HepG2 (cell line): ENCODE results near the gene GPRIN1. TPM values are rescaled to one million over a fixed set of nuclear protein-coding genes. Genes with fewer than 3 reads are reported as not detected.

Experiments used
- CBFB ChIP-seq: sonication (generic); formaldehyde crosslinking; IDR thresholded peaks from 2 replicates; pipeline ENCODE4 v1.4.0; 2020; ENCODE audit warnings: missing genetic modification reagents
- CERS6 ChIP-seq: sonication (generic); formaldehyde crosslinking; IDR thresholded peaks from 2 replicates; pipeline ENCODE4 v1.5.0; 2020; ENCODE audit warnings: missing genetic modification reagents
- EZH2 ChIP-seq: conservative IDR thresholded peaks from 2 replicates; pipeline ENCODE4 v1.6.1; 2012; ENCODE audit warnings: mild to moderate bottlenecking, low read depth, low read length, moderate library complexity
- FIP1L1 ChIP-seq: fragments of 200-400 bp; formaldehyde crosslinking; IDR thresholded peaks from 2 replicates; pipeline ENCODE4 v1.6.1; 2018; ENCODE audit warnings: low read depth, mild to moderate bottlenecking, low read length, moderate library complexity, borderline replicate concordance; ENCODE audit not compliant: insufficient read depth
- GABPB1 ChIP-seq: IDR thresholded peaks from 2 replicates; pipeline ENCODE4 v1.6.1; 2016; ENCODE audit warnings: mild to moderate bottlenecking, missing genetic modification reagents, moderate library complexity, missing compliant biosample characterization
- GFI1 ChIP-seq: sonication (generic); formaldehyde crosslinking; IDR thresholded peaks from 2 replicates; pipeline ENCODE4 v1.5.0; 2020; ENCODE audit warnings: missing genetic modification reagents, mild to moderate bottlenecking, borderline replicate concordance
- HIVEP1 ChIP-seq: sonication (generic); formaldehyde crosslinking; IDR thresholded peaks from 2 replicates; pipeline ENCODE4 v1.4.0; 2020; ENCODE audit warnings: mild to moderate bottlenecking, missing genetic modification reagents
- HMG20A ChIP-seq: IDR thresholded peaks from 2 replicates; pipeline ENCODE4 v1.6.1; 2016; ENCODE audit warnings: borderline replicate concordance
- KDM3A ChIP-seq: IDR thresholded peaks from 2 replicates; pipeline ENCODE4 v1.6.1; 2018; ENCODE audit warnings: low read depth, missing compliant biosample characterization
- NFKB2 ChIP-seq: sonication (generic); formaldehyde crosslinking; IDR thresholded peaks from 2 replicates; pipeline ENCODE4 v1.4.0; 2020; ENCODE audit warnings: missing genetic modification reagents, borderline replicate concordance
- PCBP1 ChIP-seq: fragments of 200-400 bp; formaldehyde crosslinking; IDR thresholded peaks from 2 replicates; pipeline ENCODE4 v1.6.1; 2017; ENCODE audit warnings: mild to moderate bottlenecking, low read depth, low read length, borderline replicate concordance
- SMAD1 ChIP-seq: sonication (generic); formaldehyde crosslinking; IDR thresholded peaks from 2 replicates; pipeline ENCODE4 v1.4.0; 2020; ENCODE audit warnings: missing genetic modification reagents, low read depth, mild to moderate bottlenecking, borderline replicate concordance
- SP140L ChIP-seq: sonication (generic); formaldehyde crosslinking; IDR thresholded peaks from 2 replicates; pipeline ENCODE4 v1.4.0; 2020; ENCODE audit warnings: missing genetic modification reagents, borderline replicate concordance
- TBL1XR1 ChIP-seq: fragments of 150-350 bp; IDR thresholded peaks from 2 replicates; pipeline ENCODE4 v1.6.1; 2014; ENCODE audit warnings: borderline replicate concordance, low read length; ENCODE audit not compliant: partially characterized antibody
- ZNF30 ChIP-seq: sonication (generic); formaldehyde crosslinking; IDR thresholded peaks from 2 replicates; pipeline ENCODE4 v1.5.0; 2020; ENCODE audit warnings: mild to moderate bottlenecking, missing genetic modification reagents
- ZNF33A ChIP-seq: sonication (generic); formaldehyde crosslinking; IDR thresholded peaks from 2 replicates; pipeline ENCODE4 v1.5.1; 2020; ENCODE audit warnings: missing genetic modification reagents, mild to moderate bottlenecking, moderate library complexity, borderline replicate concordance
- ZNF496 ChIP-seq: sonication (generic); formaldehyde crosslinking; IDR thresholded peaks from 2 replicates; pipeline ENCODE4 v1.8.1; 2023; ENCODE audit warnings: mild to moderate bottlenecking, moderate library complexity, missing genetic modification reagents; ENCODE audit not compliant: insufficient replicate concordance
- ZNF678 ChIP-seq: sonication (generic); formaldehyde crosslinking; IDR thresholded peaks from 2 replicates; pipeline ENCODE4 v1.4.0; 2020; ENCODE audit warnings: mild to moderate bottlenecking, missing genetic modification reagents
- ZNF740 ChIP-seq: sonication (generic); formaldehyde crosslinking; IDR thresholded peaks from 2 replicates; pipeline ENCODE4 v1.4.0; 2020; ENCODE audit warnings: missing genetic modification reagents
- ZNF83 ChIP-seq: sonication (generic); formaldehyde crosslinking; IDR thresholded peaks from 2 replicates; pipeline ENCODE4 v1.4.0; 2020; ENCODE audit warnings: missing genetic modification reagents, mild to moderate bottlenecking, borderline replicate concordance
- polyA plus RNA-seq, 8 experiments: library from polyadenylated mRNA; depleted of rRNA in 3 of 8; stranded (reverse) in 7 of 8; unstranded in 1 of 8; fragments of >200 nt; fragmentation: Illumina TruSeq in 4 of 8; extraction: Trizol in 4 of 8; gene quantifications; 2 replicates each; pipeline versions ENCODE4 v1.2.1 to v1.2.3, GENCODE V29; 2011 to 2016; ENCODE audit warnings: low read depth in 4 of 8, missing spikeins in 1 of 8, mixed read lengths in 1 of 8; ENCODE audit not compliant: insufficient read depth in 1 of 8
- total RNA-seq, 5 experiments: library from RNA; depleted of rRNA; stranded (reverse); fragments of >200 nt; fragmentation: Illumina TruSeq; extraction: Trizol; gene quantifications; 2 replicates each; pipeline ENCODE4 v1.2.3, GENCODE V29; 2016; ENCODE audit warnings: low read depth in 1 of 5
- TF ChIP-seq, protein P1 (sequence below), 2 experiments: sonication (generic) in 1 of 2; formaldehyde crosslinking in 1 of 2; IDR thresholded peaks; 2 replicates each; pipeline versions ENCODE4 v1.6.1 to v1.9.0; 2014 to 2022; ENCODE audit warnings: antibody characterized with exemption in 1 of 2, borderline replicate concordance in 1 of 2, inconsistent platforms in 1 of 2, low read depth in 1 of 2, missing genetic modification reagents in 1 of 2
- TF ChIP-seq, protein P2 (sequence below): sonication (generic); formaldehyde crosslinking; IDR thresholded peaks from 2 replicates; pipeline ENCODE4 v1.5.0; 2020; ENCODE audit warnings: missing genetic modification reagents

Gene GPRIN1
- total and polyA plus RNA-seq, 2 of the 13 experiments (the other 11 are each of a cell fraction or from before 2014, with no cell fraction given), result 0.32 to 2.0 TPM

DNA sequence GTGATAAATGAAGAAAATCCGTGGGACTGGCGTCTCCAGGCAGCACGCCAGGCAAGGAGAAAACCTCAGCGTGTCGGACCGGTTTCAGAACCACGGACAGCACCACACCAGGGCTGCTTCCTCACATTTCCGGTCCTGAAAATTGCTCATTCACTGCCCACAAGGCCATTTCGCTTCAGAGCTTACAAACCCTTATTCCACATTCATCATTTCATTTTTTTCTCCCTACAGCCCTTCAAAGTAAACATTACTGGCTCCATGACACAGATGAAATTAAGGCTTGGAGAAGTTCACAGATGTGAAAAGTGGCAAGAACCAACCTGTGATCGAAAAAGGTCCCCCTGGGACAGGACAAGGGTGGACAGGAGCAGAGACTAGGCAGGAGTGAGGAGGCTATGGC lies 1.5 kb upstream of the GPRIN1 start (continued):
- TF ChIP-seq CERS6 (CRISPR knock-in tag) (no peak), EZH2 (no peak), ZNF83 (CRISPR knock-in tag) (no peak), KDM3A (CRISPR knock-in tag) (peak; percentile 66; the same call in 1 of the 2 replicates), PCBP1 (no peak), CBFB (no peak), NFKB2 (peak; percentile 44; the same call in 1 of the 2 replicates), GABPB1 (CRISPR knock-in tag) (peak; percentile 77), ZNF678 (CRISPR knock-in tag) (no peak), ZNF30 (CRISPR knock-in tag) (no peak), SMAD1 (CRISPR knock-in tag) (no peak), HIVEP1 (no peak), TBL1XR1 (no peak), ZNF740 (CRISPR knock-in tag) (no peak), ZNF33A (no peak), ZNF496 (CRISPR knock-in tag) (no peak), GFI1 (CRISPR knock-in tag) (0 out of 2 replicates have a peak, but pooled peaks have one; percentile 20), HMG20A (CRISPR knock-in tag) (no peak), SP140L (CRISPR knock-in tag) (no peak), FIP1L1 (no peak)
- TF ChIP-seq, protein P1, sequence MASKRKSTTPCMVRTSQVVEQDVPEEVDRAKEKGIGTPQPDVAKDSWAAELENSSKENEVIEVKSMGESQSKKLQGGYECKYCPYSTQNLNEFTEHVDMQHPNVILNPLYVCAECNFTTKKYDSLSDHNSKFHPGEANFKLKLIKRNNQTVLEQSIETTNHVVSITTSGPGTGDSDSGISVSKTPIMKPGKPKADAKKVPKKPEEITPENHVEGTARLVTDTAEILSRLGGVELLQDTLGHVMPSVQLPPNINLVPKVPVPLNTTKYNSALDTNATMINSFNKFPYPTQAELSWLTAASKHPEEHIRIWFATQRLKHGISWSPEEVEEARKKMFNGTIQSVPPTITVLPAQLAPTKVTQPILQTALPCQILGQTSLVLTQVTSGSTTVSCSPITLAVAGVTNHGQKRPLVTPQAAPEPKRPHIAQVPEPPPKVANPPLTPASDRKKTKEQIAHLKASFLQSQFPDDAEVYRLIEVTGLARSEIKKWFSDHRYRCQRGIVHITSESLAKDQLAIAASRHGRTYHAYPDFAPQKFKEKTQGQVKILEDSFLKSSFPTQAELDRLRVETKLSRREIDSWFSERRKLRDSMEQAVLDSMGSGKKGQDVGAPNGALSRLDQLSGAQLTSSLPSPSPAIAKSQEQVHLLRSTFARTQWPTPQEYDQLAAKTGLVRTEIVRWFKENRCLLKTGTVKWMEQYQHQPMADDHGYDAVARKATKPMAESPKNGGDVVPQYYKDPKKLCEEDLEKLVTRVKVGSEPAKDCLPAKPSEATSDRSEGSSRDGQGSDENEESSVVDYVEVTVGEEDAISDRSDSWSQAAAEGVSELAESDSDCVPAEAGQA (IDR thresholded peaks at IDR 0.05; ENCODE audit: low read depth), result no peak
- TF ChIP-seq, protein P1 (CRISPR knock-in tag; IDR thresholded peaks at IDR 0.05; ENCODE audit: borderline replicate concordance), result no peak
- TF ChIP-seq, protein P2, sequence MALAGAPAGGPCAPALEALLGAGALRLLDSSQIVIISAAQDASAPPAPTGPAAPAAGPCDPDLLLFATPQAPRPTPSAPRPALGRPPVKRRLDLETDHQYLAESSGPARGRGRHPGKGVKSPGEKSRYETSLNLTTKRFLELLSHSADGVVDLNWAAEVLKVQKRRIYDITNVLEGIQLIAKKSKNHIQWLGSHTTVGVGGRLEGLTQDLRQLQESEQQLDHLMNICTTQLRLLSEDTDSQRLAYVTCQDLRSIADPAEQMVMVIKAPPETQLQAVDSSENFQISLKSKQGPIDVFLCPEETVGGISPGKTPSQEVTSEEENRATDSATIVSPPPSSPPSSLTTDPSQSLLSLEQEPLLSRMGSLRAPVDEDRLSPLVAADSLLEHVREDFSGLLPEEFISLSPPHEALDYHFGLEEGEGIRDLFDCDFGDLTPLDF (CRISPR knock-in tag), result no peak
